Right kidney (tissue), 1 donor: ENCODE data around the gene SPIRE2.
"Not testable (repeated sequence)": the region's sequence is repeated elsewhere in the genome, so short reads cannot be mapped to it uniquely, and the experiment has no call there.

Experiments used
- DNase-seq: peaks from one replicate; pipeline ENCODE4 v3.0.0-alpha.2; 2016

SPIRE2 gene

GRCh38 chr16:89869911-89870310 is 41.6 kb downstream of the SPIRE2 start:
- no peak for DNase-seq

- DNase-seq = no peak
These were observed 42.2 kb downstream of the SPIRE2 start for GRCh38 chr16:89870440-89870839.

GRCh38 chr16:89871895-89872294 is 43.6 kb downstream of the SPIRE2 start:
- DNase-seq = no peak

- DNase-seq = peak; percentile 96
These were observed 45.1 kb downstream of the SPIRE2 start, which contains the start of gene TCF25 for GRCh38 chr16:89873109-89873971. Gene TCF25, plus strand, starts transcription at chr16:89873592. Its CDS starts 76 bp downstream, at chr16:89873668.

- DNase-seq = peak; percentile 72
These were observed 45.9 kb downstream of the SPIRE2 start for GRCh38 chr16:89873972-89874689.

- DNase-seq = not testable (repeated sequence)
These were observed 50.8 kb downstream of the SPIRE2 start for GRCh38 chr16:89879123-89879522.

- no peak for DNase-seq
These were observed 52.4 kb downstream of the SPIRE2 start for GRCh38 chr16:89880477-89881367.

- no peak for DNase-seq
These were observed 53.1 kb downstream of the SPIRE2 start for GRCh38 chr16:89881368-89881730.

- DNase-seq = no peak
These were observed 55.2 kb downstream of the SPIRE2 start for GRCh38 chr16:89883346-89884040.

GRCh38 chr16:89884041-89884421 is 55.8 kb downstream of the SPIRE2 start:
- no peak for DNase-seq

- no peak for DNase-seq
These were observed 59.0 kb downstream of the SPIRE2 start for GRCh38 chr16:89887243-89887642.

GRCh38 chr16:89890200-89890599 is 61.9 kb downstream of the SPIRE2 start:
- no peak for DNase-seq

- no peak for DNase-seq
These were observed 62.8 kb downstream of the SPIRE2 start for GRCh38 chr16:89890886-89891657.

GRCh38 chr16:89892055-89892630 is 63.9 kb downstream of the SPIRE2 start:
- DNase-seq = no peak

GRCh38 chr16:89892635-89893034 is 64.4 kb downstream of the SPIRE2 start:
- no peak for DNase-seq

- DNase-seq = no peak
These were observed 65.6 kb downstream of the SPIRE2 start for GRCh38 chr16:89893642-89894548.

GRCh38 chr16:89895482-89896250 is 67.4 kb downstream of the SPIRE2 start:
- DNase-seq = no peak

- no peak for DNase-seq
These were observed 68.9 kb downstream of the SPIRE2 start for GRCh38 chr16:89897204-89897603.
